Hepatic stellate cell (primary cell): ENCODE results near the gene ARHGAP4.

Experiments
- DNase-seq: peaks from one replicate; pipeline ENCODE4 v3.0.0; 2011; ENCODE audit warnings: low spot score

Gene ARHGAP4

DNA sequence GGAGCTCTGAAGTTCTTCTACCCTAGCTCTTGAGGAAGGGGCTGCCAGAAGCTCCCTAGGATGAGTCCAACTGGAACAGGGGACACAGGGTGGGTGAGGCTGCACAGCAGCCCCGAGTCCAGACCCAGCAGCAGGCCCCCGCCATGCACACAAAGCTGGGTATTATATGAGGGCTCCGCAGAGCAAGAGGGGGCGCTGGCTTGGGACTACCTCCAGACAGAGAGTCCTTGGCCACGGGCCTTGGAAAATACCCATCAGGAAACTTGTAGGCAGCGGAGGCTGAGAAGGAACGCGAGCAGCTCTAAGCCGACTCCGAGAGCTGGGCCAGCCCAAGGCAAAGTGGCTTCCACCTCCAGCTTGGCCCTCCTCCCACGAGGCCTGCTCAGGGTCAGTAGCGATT, 37.5 kb upstream of the ARHGAP4 start:
- no peak for DNase-seq

DNA sequence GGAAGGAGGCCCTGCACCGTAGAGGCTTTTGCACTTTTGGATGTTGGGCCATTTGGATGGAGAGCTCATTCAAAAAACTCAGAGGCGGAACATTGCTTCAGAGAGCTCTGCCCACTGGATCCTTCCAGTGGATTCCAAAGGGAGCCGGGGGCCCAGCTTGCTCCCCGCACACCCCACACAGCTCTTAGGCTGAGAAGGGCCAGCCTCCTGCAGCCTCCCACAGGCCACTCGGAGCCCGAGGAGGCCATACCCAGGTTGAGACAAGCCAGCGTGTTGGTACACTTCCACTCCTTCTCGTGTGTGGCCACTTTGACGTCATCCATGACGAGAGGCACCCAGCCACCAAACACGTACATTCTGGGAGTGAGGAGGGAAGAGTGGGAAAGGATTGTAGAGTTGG, 35.2 kb upstream of the ARHGAP4 start:
- no peak for DNase-seq

DNA sequence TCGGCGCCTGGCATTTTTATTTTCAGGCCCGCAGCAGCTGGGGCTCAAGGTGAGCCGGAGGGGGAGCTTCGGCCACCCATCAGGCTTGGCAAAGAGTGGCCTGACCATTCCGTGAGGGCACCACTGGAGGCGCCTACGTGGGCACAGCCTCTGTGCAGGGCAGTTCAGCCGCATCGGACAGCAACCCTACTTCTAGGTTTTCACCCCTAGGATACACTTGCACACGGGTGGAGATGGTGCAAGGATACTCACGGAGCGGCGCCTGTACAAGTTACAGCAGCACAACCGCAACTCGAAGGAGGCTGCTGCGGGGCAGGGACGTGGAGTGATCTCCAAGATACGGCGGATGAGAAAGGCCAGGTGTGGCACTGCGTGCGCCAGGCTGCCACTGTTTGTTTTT, 34.7 kb upstream of the ARHGAP4 start:
- DNase-seq, result no peak

DNA sequence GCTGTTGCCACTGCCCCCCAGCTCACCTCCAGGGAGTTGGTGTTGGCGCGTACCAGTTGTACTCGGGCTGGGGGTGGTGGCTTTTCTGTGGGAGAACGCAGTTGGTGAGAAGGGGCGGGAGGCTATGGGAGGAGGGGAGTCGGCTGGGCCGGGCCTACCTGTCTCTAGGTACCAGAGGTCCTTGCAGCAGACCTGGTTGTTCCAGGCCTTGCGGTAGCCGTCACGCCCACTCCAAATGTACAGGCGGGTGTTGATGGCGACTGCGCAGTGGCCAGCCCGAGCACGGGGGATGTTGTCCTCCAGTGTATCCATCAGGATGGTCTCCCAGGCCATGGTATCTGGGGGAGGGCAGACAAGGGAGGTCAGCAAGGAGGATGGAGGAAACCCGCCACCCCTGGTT, 34.0 kb upstream of the ARHGAP4 start:
- no peak for DNase-seq

DNA sequence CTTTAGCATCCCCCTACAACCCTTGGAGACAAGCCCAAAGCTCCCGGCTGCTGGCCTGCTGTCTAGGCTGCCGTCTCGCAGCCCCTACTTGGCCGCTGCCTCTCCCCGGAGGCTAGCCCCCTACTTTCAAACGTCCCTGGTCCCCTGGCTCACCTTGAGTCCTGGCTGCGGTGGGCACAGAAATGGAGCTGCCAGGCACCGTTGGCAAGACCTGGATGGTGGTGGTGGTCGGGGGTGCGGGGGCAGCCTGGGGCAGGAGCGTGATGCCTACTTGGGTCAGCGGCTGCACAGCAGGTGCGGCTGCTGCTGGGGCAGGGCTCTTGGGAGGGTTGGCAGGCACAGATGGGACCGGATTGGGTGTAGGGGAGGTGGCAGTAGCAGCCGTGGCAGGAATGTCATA, 33.6 kb upstream of the ARHGAP4 start:
- no peak for DNase-seq

DNA sequence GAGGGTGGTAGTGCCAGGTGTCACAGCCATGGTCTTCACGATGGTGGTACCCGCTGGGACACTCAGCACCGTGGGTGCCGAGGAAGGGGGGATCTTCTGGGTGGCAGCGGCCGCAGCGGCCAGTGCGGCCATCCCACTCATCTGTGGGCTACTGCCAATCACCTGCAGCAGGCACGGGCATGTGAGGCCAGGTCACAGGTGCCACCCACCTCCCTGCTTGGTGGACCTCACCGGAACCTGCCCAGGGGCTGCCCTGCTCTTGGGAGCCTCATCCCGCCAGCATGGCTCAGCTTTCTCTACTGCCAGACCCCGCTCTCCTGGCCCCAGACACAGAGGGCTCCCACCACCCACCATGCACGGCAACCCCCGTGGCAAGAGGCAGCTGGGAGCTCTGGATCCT, 32.5 kb upstream of the ARHGAP4 start:
- no peak for DNase-seq

DNA sequence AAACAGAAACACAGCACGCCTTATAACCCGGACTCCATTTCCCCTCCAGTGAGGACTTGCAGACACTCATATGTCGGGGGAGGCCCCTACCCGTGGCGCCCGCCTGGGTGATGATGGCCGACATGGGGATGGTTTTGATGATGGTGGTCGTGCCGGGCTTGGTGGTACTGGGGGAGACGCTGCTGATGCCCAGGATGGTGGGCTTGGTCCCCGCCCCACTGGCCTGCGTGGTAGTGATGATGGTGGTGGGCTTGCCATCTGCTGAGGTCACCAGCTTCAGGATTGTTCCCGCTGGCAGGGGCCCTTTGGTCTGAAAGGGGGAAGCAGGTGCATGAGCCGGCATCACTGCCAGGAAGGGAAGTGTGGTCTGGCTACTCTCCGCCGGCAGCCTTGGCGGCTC, 31.2 kb upstream of the ARHGAP4 start:
- DNase-seq, result no peak

DNA sequence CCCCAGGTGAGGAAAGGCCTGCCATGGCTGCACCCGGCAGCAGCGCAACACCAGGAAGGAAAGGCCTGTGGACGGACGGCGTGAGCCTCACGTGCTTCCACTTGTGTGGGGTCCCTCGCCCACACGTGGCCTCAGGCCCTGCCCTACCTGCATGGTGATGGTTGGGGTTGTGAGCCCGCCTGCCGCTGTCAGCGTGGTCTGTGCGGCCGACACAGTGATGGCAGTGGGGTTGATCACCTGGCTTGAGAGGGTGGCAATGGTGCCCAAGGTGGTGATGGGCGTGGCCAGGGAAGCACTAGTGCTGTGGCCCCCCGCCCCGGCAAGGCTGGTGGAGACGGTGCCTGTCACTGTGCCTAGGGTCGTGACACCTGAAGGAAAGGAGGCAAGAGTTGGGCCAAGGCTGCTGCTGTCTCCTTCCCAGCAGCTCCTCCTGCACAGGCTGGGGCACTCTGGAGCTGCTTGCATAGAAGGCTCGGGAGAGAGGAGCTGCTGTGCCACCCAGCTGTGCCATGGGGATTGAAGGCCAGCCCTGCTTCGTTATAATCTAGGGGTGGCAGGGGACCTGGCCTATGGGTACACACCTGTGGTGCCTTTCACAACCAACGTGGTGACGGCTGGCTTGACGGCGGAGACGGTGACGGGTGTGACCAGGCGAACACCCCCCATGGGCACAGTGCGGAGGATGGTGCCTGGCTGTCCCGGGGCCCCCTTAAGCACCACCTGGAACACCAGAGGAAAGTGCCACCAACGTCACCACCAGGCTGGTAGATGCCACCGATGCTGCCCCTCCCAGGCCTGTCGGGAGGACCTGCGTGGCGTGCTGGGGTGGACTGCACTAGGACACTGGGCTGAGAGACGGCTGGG, 30.2 kb upstream of the ARHGAP4 start:
- no peak for DNase-seq

DNA sequence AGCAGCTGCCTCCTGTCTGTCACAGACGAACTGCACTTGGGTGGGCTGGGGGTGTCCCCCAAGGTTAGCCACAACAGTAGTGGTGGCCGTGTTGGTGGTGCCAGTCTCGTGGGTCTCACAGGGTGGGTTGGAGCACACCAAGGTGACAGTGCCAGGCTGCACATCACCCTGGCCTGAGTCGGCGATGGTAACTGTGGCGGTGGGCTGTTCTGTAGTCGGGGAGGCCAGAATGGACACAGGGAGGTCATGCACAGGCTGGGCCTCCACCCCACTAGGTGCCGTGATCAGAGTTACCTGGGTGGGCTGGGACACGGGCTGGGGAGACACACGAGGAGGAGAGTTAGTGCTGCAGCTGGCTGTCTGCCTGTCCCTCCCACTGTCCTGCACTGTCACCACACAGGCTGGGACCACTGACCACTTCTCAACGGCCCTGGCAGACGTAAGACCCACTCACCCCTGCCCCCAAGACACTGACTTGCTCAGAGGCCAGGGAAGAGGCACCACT, 29.2 kb upstream of the ARHGAP4 start:
- DNase-seq, result no peak

DNA sequence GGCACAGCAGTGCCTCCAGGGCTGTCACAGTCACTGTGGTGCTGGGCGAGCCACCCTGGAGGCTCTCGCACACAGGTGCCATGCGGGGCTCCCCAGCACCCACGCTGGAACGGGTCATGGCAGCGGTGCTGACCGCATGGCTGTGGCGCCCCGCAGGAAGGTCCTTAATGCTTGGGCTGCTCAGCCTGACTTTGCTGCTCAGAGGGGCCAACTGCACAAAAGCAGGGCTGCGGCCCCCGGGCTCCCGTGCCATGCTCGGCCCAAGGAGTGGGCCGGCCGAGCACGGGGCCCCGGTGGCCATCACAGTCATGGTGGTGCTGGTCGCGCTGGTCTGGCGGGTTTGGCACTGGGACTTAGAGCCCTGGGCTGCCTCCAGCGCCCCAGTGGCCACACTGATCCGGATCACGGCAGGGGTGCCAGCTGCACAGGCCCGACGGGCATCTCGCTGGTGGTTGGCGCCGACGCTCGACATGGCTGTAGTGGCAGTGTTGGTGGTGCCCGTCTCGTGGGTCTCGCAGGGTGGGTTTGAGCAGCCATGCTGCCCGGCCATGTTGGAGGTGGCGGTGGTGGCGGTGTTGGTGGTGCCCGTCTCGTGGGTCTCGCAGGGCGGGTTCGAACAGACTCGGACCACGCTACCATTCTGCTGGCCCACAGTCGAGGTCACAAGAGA, 28.6 kb upstream of the ARHGAP4 start:
- no peak for DNase-seq

DNA sequence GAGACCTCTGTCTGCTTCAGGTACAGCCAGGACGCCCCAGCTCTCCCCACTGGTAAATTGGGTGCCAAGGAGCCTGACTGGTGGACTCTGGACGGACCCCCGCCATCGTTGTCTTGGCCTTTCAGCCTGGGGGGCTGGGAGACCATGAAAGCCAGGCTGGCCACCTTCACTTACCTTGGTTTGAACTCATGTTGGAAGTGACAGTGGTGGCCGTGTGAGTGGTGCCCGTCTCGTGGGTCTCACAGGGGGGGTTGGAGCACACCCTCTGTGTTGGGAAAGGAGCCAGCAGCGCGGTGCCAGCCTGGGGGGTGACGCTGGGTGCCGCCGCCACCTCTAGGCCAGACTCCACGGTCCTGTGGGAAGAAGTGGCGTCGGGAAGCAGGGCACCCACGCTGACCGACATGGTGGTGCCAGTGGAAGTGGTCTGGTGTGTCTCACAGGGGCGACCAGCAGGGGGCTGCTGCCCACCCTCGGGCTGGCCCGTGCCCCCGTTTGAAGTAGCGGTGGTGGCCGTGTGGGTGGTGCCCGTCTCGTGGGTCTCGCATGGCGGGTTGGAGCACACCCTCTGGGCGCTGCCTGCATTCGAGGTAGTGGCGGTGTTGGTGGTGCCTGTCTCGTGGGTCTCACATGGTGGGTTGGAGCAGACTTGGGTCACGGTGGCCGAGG, 28.0 kb upstream of the ARHGAP4 start:
- DNase-seq, result no peak

DNA sequence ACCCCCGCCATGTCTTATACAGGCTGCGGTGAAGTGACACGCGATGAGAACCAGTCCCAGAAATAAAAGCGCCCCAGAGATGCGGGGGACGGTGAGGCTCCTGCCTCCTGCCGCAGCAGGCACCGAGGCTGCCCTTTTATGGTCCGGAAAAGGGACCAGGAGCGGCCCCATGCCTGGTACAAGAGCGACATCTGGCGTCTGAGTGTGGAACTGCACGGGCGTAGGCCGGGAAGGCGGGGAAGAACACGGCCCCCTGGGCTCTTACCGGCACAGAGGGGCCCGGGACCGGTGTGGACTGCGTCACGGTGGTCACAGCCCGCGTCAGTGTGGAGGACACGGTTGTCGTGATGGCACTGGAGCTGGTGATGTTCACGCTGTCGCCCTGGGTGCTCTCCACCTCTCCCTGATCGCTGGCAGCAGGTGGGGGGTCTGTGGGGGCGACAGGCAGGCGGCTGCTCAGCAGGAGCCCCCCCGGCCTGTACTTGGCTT, 27.3 kb upstream of the ARHGAP4 start:
- peak; percentile 93 for DNase-seq

DNA sequence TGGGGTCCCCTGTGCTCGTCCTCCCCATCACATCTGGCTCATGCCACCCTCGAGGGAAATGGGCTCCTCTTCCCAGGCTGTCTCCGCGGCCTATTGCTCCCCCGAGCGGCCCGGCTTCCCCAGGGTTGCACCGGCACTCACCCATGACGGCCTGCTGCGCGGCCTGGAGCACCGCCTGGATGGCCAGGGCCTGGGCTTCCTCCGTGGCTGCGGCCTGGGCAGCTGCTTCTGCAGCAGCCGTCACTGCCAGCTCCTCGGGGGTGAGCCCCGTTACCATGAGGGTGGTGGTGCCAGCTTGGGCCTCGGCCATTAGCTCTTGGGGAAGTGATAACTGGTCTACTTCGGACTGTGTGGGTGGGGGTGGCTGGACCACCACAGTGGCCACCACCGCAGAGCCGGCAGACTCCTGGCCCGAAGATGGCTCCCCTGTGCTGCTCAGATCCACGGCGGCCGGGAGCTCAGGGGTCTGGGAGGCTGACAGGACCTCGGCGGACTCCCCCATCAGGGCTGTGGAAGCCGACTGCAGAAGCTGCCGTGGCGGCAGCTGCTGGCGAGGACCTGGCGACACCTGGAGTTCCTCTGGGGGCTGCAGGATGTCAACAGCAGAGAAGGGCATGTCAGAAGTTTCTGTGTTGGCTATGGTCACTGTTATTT, 26.4 kb upstream of the ARHGAP4 start:
- no peak for DNase-seq

DNA sequence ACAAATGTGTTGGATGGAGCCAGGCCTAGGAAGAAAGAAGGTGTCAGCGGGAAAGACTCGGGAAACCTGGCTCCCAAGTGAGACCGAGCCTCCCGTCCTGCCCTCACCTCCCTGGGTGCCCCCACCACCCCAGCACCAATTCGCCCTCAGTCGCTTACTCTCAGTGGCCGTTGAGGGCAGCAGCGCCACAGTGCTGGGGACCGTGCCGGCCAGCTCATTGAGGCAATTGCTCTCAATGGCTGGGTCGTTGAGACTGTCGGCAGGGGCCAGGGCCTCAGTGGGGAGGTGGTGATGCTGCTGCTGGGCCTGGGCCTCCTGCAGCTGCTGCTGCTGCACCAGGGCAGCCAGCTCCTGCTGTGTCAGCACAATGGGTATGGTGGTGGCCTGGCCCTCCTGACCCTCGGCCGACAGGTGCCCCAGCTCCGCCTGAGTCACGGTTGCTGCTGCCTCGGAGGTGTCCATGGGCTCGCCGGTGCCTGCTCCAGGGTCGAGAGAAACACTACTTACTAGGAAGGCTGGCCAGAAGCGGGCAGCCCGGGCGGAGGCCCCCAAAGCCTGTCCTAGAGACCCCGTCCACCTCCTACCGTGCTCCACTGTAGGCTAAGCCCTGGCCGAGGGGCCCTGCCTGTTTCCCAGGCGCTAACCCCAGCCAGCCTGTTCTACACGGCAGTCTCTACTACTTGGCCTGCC, 25.8 kb upstream of the ARHGAP4 start:
- no peak for DNase-seq

DNA sequence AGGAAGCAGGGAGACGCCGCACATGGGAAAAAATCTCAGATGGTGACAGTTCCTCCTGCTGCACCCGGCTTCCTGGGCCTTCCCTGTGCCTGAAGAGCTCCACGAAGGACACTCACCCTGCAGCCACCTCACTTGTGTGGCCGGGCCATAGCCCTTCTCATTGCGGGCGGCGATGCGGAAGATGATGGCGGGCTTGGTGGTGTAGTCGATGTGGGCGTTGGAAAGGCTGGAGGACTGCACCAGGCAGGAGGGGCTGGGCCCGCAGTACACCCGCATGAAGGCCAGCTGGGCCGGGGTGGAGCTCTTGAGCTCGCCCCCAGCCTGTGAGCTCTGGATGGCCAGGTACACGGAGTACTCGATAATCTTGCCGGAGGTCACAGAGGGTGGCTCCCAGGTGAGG, 24.1 kb upstream of the ARHGAP4 start:
- DNase-seq, result no peak

DNA sequence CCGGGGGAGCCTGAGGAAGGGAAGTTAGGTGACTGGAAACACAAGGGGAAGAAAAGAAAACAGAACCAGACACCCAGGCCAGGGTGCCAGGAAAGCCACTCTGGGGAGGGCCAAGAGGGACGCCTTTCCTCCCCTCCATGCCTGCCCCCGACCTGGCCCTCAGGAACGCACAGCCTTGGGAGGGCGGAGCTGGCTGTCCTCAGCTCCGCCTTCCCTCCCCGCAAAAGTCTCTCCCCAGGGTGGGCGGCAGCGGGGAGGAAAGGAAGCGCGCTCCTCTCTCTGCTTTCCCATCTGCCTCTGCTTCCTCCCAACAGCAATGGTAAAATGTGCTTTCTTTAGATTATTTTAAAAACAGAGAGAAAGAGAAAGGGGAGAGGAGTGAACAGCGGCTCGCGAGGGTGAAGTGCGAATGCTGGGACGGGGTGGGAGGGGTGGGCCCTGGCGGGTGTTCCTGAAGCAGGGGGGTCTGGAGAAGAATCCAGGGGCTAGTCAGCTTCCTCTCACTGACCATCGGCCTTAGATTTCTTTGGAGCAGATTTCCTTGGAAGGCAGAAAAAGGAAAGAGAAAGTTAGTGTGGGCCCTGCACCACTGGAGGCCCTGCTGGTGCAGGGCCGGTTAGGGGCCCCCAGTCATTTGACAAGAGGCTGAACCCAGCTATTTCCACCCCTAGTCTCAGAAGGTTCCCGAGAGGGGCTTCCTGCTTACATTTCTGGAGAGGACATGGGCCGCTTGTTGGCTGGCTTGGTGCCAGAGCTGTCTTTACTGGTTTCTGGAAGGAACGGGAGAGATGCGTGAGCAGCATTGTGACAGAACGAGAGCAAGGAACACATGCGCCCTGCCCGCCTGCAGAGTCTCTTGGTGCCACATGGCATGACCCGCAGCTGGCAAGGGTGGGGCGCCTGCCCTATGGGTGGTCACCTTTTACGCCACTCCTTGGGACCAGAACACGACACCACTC, 23.1 kb upstream of the ARHGAP4 start:
- DNase-seq, result no peak

DNA sequence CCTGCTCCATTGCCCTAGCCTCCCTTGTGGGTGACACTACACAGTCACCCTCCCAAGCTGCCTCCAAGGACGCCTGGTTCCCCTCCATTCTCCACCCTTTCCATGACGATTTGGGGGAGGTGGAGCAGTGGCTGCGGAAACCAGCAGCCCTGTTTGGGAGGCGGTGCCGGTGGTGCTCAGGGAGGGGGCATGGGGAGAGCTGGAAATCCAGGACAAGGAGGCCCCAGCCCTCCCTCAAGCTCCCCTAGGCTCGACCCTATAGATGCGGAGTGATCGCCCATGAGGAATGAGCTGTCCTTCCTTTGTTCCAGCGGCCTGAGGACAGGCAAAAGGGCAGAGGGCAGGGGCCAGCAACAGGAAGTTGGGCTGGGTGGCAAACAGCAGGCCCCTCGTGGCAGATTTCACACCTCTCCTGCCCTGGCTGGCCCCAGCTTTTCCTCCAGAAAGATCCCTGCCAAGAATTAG, 22.0 kb upstream of the ARHGAP4 start:
- no peak for DNase-seq

DNA sequence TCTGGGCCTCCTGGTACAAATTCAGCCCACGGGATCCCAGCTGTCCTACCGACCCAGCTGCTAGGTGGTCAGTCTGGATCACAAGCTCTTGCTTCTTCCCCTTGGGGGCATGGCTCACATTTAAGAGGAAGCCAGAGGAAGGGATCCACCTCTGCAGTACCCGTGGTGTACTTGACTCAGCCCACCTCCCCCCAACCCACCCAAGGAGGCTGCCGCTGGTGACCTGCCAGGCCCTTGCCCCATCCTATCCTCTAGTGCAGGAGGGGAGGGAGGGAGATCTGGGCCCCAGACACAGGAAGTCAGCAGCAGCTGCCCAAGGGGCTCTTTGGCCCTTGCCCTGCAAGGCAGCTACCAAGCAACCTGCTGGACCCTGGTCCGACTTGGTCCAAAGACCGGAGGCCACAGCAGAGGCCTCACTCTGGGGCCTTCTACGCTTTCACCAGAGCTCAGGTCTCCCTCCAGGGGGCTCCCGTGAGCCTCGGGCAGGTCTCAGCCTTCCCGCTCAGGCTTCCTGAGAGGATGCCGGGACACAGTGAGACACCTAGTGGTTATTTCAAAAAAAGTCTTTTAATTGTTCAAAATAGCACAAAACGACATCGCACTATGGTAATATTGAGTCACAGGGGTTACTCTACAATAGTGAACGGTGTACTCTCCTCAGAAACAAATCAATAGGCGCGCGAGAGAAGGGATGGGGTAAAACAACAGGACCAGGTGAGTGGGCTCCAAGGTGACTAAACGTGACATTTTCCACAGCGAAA, 21.1 kb upstream of the ARHGAP4 start:
- peak; percentile 84 for DNase-seq
